Right forelimb (tissue), 1 donor: ENCODE data around the gene SAMSN1.

Experiments
- DNase-seq: peaks from one replicate; pipeline ENCODE4 v3.0.0-alpha.2; 2018

SAMSN1 gene

DNA sequence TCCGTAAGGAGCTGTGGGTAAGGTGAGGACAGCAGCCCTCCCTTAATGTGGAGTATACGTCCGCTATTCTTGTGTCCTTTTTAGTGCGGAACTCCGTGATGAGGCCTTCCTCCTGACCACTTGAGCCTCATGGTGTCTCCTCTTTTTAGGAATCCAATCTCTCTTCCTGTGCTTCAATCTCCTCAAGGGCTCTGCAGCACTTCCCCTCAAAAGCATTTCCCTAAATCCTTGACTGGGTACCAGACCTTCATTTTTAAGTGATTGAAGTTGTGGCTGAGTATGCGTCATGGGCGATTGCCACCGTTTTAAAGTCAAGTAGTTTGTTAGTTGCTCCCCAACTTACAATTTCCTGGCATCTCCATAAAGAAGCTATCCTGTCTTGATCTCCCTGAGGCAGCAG is 62.8 kb downstream of the SAMSN1 start:
- DNase-seq, result no peak

DNA sequence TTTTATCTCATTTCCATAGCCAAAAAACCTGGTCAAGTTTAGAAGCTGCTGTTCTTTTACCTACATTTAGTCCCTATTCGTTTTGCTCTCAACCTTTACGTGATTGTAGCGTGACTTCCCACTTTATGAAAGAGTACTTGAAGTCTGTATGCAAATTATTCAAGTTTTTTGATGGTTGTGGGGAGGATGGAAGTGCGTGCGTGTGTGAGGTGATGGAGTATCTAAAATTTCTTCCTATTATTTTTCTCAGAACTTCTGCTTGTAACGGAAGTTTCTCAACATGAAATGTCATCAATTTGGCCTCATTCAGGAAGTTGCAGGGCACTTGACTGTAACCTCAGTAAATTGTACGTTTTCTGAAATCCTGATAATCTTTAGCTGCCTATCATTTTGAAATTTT is 64.0 kb downstream of the SAMSN1 start:
- no peak for DNase-seq

GRCh38 chr21:14480411-14481031 is 65.6 kb downstream of the SAMSN1 start:
- no peak for DNase-seq

DNA sequence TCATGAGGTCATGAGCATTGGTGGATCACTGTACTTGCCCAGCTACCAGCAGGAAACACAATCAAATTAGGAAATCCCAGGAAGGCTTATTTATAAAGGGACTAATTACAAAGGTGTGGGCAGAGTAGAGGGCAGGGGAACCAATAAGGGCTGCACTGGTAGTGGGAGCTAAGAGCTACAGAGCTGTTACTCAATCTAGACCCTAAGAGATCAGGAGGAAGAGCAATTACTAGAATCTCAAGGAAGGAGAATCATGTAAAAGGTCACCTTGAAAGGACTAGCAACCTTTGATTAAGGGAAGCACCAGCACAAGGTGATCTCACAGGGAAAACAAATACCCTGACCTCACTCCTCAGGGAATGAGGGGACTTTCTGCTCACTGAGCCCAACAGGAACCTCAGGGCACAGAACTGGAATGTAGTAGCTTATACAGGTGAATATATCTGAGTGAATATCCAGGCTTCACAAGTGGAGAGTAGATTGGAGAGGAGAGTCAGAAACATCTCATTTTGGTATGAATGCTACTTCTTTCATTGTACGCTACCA is 66.8 kb downstream of the SAMSN1 start:
- DNase-seq, result no peak

- no peak for DNase-seq
Observed at GRCh38 chr21:14477841-14478240, 68.3 kb downstream of the SAMSN1 start.

GRCh38 chr21:14477133-14477532 is 69.0 kb downstream of the SAMSN1 start:
- DNase-seq, result no peak

DNA sequence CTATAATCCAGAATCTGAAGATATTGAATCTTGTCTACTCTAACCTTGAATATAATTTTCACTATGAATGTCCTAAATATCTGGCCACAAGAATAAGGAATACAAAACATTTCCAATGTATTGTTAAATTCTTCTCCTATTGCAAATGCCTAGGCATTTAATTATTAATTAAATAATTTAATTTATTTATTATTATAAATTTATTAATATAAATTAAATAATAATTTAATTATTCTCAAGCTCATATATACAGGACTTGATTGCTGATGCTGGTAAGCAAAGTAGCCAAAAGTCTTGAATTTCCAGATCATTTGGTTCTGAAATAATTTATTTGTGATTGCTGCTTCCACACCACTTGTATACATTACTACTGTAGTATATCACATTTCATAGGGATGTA is 71.1 kb downstream of the SAMSN1 start:
- DNase-seq, result no peak

- DNase-seq, result no peak
Observed at GRCh38 chr21:14469641-14470040, 76.5 kb downstream of the SAMSN1 start.

- no peak for DNase-seq
Observed at GRCh38 chr21:14466715-14467114, 79.4 kb downstream of the SAMSN1 start.

DNA sequence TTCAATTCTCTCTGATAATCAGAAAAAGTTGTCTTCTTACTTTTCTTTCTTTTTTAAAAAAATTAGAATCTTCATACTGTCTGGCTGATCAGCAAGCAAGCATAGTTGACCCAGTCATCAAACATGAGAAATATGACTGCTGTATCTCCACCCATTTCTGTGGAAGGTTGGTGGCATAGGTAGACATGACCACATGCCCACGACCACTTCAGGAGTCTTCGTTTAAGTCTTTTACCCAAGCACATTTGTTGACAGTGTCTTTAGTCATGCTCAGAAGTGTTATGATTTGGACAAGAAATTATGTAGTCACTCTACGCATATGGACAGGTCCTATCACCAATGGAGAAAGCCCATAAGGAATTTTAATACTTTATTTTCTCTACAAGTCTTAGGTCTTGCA is 88.4 kb downstream of the SAMSN1 start:
- no peak for DNase-seq

DNA sequence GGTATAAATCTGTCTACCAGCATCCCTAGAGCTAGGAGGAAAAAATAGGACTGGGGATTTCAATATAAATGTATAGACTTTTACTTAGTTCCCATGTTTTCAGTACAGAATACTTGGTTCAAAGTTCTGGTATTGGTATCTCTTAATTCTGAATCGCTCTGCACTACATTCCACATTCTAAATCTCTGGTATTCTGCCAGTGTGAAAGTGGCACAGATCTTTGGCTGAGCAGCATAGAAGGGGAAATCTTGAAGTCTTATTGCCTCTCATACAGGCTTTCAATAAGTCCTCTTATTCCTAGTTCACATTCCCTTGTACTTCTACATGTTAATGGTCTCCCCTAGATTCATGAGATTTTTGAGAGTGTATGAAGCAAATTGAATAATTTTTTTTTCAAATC is 89.2 kb downstream of the SAMSN1 start:
- DNase-seq, result no peak

- no peak for DNase-seq
Observed at GRCh38 chr21:14454016-14455009, 91.8 kb downstream of the SAMSN1 start.

DNA sequence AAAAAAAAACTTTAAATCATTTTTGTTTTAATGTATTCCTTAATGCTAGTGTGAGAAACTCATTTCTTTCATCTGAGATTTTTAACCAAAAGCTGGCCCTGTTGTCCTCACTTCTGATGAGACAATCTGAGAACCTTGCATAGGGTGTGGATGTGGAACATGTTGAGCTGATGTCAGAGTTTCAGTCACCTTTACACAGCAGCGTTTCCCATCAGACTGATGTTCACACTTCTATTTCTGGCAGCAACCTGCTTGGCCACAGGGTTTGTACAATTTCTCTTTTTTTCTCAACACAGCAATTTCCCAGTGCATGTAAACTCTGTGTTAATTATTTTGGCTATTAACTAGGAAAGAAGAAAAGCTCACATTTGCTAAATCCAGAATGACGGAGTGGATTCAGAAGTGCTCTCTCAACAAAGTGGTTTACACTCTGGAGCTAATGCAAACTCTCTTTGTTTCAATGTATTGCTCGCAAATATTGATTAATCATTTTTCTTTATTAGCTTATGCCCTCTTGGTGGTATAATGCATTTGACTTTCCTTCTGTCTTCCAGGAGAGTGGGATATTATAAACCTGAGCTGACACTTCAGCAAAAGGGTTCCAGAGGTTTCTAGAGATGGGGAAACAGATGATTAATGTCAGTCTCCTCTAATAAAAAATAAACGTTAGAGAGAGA is 92.6 kb downstream of the SAMSN1 start:
- DNase-seq, result no peak

- DNase-seq, result no peak
Observed at GRCh38 chr21:14452727-14453241, 93.3 kb downstream of the SAMSN1 start.

DNA sequence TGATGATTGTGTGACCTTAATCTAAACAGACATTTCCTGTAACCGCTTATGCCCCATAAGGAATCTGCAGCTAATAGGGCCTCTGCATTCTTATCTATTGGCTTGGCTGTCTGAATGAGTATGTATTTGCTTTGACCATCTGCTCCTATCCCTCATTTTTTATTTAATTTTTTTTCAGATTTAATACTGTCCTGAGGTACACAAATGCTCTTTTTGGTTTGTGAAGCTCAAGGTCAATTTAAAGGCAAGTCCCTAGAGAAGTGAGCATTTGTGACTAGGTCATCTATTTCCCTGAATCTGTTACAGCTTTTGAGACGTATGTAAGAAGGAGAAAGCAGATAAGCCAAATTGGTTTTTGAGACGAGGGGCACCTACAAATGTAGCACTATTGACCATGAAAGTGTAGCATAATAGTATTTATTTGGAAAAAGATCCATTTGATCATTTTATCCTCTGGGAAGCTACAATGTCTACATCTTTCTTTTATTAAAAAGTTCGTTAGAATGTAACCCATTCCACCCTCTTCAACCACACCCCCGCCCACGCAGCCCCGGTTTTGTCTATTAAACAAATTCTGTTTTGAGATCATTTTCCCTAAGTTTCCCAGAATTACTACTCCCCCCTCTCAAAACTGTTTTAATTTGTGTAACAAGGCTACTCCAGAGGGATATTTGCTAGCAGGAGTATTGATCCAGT is 93.9 kb downstream of the SAMSN1 start:
- DNase-seq, result no peak

DNA sequence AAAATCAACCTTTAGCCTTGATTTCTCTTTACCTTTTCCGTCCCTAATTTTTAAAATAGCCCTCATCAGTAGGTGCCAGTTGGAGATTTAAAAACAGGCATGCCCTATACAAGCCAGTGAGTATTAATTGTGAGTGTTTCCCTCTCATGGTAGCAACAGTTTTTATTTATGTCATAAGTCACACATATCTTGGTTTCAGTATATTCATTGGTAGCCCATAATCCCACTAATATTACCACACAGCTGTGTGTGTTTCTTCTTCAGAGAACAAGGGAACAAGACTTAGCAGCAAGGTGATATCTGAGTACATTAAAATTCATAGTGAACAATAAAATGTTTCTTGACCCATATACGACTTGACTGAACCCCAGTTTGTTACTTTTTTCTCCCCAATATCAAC is 94.6 kb downstream of the SAMSN1 start:
- DNase-seq, result no peak

- no peak for DNase-seq
Observed at GRCh38 chr21:14448784-14449183, 97.3 kb downstream of the SAMSN1 start.

- no peak for DNase-seq
Observed at GRCh38 chr21:14438211-14438610, 107.9 kb downstream of the SAMSN1 start.

DNA sequence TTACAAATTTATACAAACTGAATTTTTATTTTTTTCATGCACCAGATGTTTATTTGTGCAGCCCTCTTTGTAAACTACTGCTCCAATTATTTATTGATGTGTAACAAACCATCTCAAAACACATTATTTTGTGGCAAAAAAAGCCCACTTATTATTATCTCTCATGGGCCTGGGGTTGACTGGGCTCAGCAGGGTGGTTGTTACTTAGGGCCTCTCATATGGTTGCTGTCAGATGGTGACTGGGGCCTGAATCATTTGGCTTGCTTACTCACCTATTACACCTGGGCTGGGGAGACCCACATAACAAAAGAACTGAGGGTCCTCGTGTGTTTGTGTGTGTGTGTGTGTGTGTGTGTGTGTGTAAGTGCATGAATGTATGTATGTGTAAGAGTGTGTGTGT is 110.7 kb downstream of the SAMSN1 start:
- DNase-seq, result no peak
